OCI-LY1 (cell line): ENCODE measurements around the gene C2.

Source experiments
- H2AFZ ChIP-seq: fragments of 200-600 bp; sonication (generic), shearing (Covaris generic); 2 replicates; pipeline ENCODE4 v1.6.0; 2014; ENCODE audit warnings: antibody characterized with exemption, mild to moderate bottlenecking, low read length
- H3F3A ChIP-seq: fragments of 200-600 bp; sonication (generic), shearing (Covaris generic); 2 replicates; pipeline ENCODE4 v1.6.0; 2014; ENCODE audit warnings: mild to moderate bottlenecking, antibody characterized with exemption, low read length, moderate library complexity; ENCODE audit not compliant: insufficient read depth
- H3K27ac ChIP-seq: fragments of 200-600 bp; sonication (generic); 2 replicates; pipeline ENCODE4 v1.5.1; 2014; ENCODE audit warnings: low read length, mixed run types, mild to moderate bottlenecking, low read depth; ENCODE audit not compliant: poor library complexity, severe bottlenecking
- H3K27me3 ChIP-seq: fragments of 200-600 bp; sonication (generic); 2 replicates; pipeline ENCODE4 v1.6.0; 2014; ENCODE audit warnings: antibody characterized with exemption, mild to moderate bottlenecking, low read length, moderate library complexity; ENCODE audit not compliant: insufficient read depth
- H3K36me3 ChIP-seq: fragments of 200-600 bp; sonication (generic); 2 replicates; pipeline ENCODE4 v1.6.1; 2014; ENCODE audit warnings: mild to moderate bottlenecking, antibody characterized with exemption, low read length, moderate library complexity, mixed read lengths; ENCODE audit not compliant: insufficient read depth
- H3K4me1 ChIP-seq: fragments of 200-600 bp; sonication (generic); 2 replicates; pipeline ENCODE4 v1.5.1; 2014; ENCODE audit warnings: mild to moderate bottlenecking, low read length, moderate library complexity; ENCODE audit not compliant: insufficient read depth, severe bottlenecking
- H3K4me2 ChIP-seq: fragments of 200-600 bp; sonication (generic), shearing (Covaris generic); 2 replicates; pipeline ENCODE4 v1.6.1; 2014; ENCODE audit warnings: low read length
- H3K4me3 ChIP-seq: fragments of 200-600 bp; sonication (generic); 2 replicates; pipeline ENCODE4 v1.5.1; 2014; ENCODE audit warnings: low read length, low read depth, mild to moderate bottlenecking, mixed read lengths; ENCODE audit not compliant: poor library complexity, severe bottlenecking
- H3K79me2 ChIP-seq: fragments of 200-600 bp; shearing (Covaris generic); 2 replicates; pipeline ENCODE4 v1.6.1; 2016; ENCODE audit warnings: mixed run types, low read length, mixed read lengths; ENCODE audit not compliant: insufficient read depth
- H3K9ac ChIP-seq: fragments of 200-600 bp; sonication (generic), shearing (Covaris generic); 2 replicates; pipeline ENCODE4 v1.6.1; 2014; ENCODE audit warnings: mild to moderate bottlenecking, low read length, mixed read lengths
- H3K9me2 ChIP-seq: fragments of 200-600 bp; sonication (generic), shearing (Covaris generic); 2 replicates; pipeline ENCODE4 v1.6.1; 2014; ENCODE audit warnings: low read depth, mild to moderate bottlenecking, low read length, mixed read lengths
- H3K9me3 ChIP-seq: fragments of 200-600 bp; shearing (Covaris generic); 2 replicates; pipeline ENCODE4 v1.6.1; 2014; ENCODE audit warnings: low read length, mixed read lengths
- H4K20me1 ChIP-seq: fragments of 200-600 bp; sonication (generic), shearing (Covaris generic); 2 replicates; pipeline ENCODE4 v1.6.0; 2016; ENCODE audit warnings: mild to moderate bottlenecking, low read length; ENCODE audit not compliant: insufficient read depth
- EZH2 ChIP-seq: fragments of 200-600 bp; sonication (generic), shearing (Covaris generic); IDR thresholded peaks from 2 replicates; pipeline ENCODE4 v1.8.0; 2017; ENCODE audit warnings: borderline replicate concordance, mixed run types, mild to moderate bottlenecking, antibody characterized with exemption, low read length, moderate library complexity, mixed read lengths
- TF ChIP-seq, protein P1 (sequence below): fragments of 200-600 bp; sonication (generic), shearing (Covaris generic); IDR thresholded peaks from 2 replicates; pipeline ENCODE4 v1.5.1; 2017; ENCODE audit warnings: mild to moderate bottlenecking, antibody characterized with exemption, low read length, moderate library complexity, mixed read lengths

Gene C2

GRCh38 chr6:31958741-31959739 is 31.5 kb downstream of the C2 start, which contains the start of the genes NELFE and SKIC2:
Gene NELFE, minus strand, starts transcription at chr6:31958971. Its CDS starts 525 bp downstream, at chr6:31958446.
Gene SKIC2, plus strand, starts transcription at chr6:31959175. Its CDS starts 18 bp downstream, at chr6:31959193.
- peaks cover 61% of the 10 kb centered on the region for H3K36me3 ChIP-seq

GRCh38 chr6:31961616-31962015 is 34.1 kb downstream of the C2 start:
- no peak overlapping the region for H3K27ac ChIP-seq
- TF ChIP-seq EZH2, result no peak
- TF ChIP-seq, protein P1, sequence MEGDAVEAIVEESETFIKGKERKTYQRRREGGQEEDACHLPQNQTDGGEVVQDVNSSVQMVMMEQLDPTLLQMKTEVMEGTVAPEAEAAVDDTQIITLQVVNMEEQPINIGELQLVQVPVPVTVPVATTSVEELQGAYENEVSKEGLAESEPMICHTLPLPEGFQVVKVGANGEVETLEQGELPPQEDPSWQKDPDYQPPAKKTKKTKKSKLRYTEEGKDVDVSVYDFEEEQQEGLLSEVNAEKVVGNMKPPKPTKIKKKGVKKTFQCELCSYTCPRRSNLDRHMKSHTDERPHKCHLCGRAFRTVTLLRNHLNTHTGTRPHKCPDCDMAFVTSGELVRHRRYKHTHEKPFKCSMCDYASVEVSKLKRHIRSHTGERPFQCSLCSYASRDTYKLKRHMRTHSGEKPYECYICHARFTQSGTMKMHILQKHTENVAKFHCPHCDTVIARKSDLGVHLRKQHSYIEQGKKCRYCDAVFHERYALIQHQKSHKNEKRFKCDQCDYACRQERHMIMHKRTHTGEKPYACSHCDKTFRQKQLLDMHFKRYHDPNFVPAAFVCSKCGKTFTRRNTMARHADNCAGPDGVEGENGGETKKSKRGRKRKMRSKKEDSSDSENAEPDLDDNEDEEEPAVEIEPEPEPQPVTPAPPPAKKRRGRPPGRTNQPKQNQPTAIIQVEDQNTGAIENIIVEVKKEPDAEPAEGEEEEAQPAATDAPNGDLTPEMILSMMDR, result no peak
- H3K9me3 ChIP-seq, result no peaks in the 10 kb centered on the region
- H3K4me2 ChIP-seq, result no peak overlapping the region
- H3K9ac ChIP-seq, result no peak overlapping the region
- H3F3A ChIP-seq, result no peaks in the 10 kb centered on the region
- H3K27me3 ChIP-seq, result no peaks in the 10 kb centered on the region
- peaks cover 75% of the 10 kb centered on the region for H3K36me3 ChIP-seq
- no peaks in the 10 kb centered on the region for H4K20me1 ChIP-seq
- peaks cover 24% of the 10 kb centered on the region for H3K4me1 ChIP-seq
- no peak overlapping the region for H2AFZ ChIP-seq
- no peaks in the 10 kb centered on the region for H3K9me2 ChIP-seq
- peaks cover 8% of the 10 kb centered on the region; the same call in 1 of the 2 replicates for H3K79me2 ChIP-seq
- no peak overlapping the region for H3K4me3 ChIP-seq

More at GRCh38 chr6:31958741-31959739, 31.5 kb downstream of the C2 start, which contains the start of the genes NELFE and SKIC2:
- TF ChIP-seq, protein P1, result no peak
- no peak for TF ChIP-seq EZH2
- Histone ChIP-seq H3K27ac (no peak within 1 kb of the TSS), H3K4me2 (peak within 1 kb of the TSS; percentile 99), H2AFZ (peak within 1 kb of the TSS; percentile 65; the same call in 1 of the 2 replicates), H3K79me2 (peaks cover 8% of the 10 kb centered on the region; the same call in 1 of the 2 replicates), H3K9ac (peak within 1 kb of the TSS; percentile 100), H3F3A (no peaks in the 10 kb centered on the region), H3K9me3 (no peaks in the 10 kb centered on the region), H3K4me3 (peak within 1 kb of the TSS; percentile 100), H3K9me2 (no peaks in the 10 kb centered on the region), H3K27me3 (no peaks in the 10 kb centered on the region), H4K20me1 (no peaks in the 10 kb centered on the region), H3K4me1 (peaks cover 24% of the 10 kb centered on the region)

- no peak overlapping the region for H3K9ac ChIP-seq
- H3K4me2 ChIP-seq, result no peak overlapping the region
- H3K27me3 ChIP-seq, result no peaks in the 10 kb centered on the region
- TF ChIP-seq EZH2, result no peak
- TF ChIP-seq, protein P1, result no peak
- peaks cover 12% of the 10 kb centered on the region for H3K4me1 ChIP-seq
- no peaks in the 10 kb centered on the region for H3K9me2 ChIP-seq
- peaks cover 8% of the 10 kb centered on the region; the same call in 1 of the 2 replicates for H3K79me2 ChIP-seq
- H3K4me3 ChIP-seq, result no peak overlapping the region
- H3K27ac ChIP-seq, result no peak overlapping the region
- H3K9me3 ChIP-seq, result no peaks in the 10 kb centered on the region
- H4K20me1 ChIP-seq, result no peaks in the 10 kb centered on the region
- H3K36me3 ChIP-seq, result peaks cover 89% of the 10 kb centered on the region
- no peak overlapping the region for H2AFZ ChIP-seq
- no peaks in the 10 kb centered on the region for H3F3A ChIP-seq
Observed at GRCh38 chr6:31963921-31964320, 36.4 kb downstream of the C2 start.
